A673 (cell line): ENCODE data around the gene AURKAIP1.

Source experiments
- CTCF ChIP-seq: fragments of 300-800, 200-600 bp; sonication (generic); conservative IDR thresholded peaks from 2 replicates; pipeline ENCODE4 v1.5.1; 2017; ENCODE audit warnings: low read depth, mild to moderate bottlenecking, antibody characterized with exemption, low read length, moderate library complexity, mixed read lengths
- EZH2 ChIP-seq: fragments of 200-600 bp; sonication (generic); IDR thresholded peaks from 2 replicates; pipeline ENCODE4 v1.6.1; 2017; ENCODE audit warnings: borderline replicate concordance, low read depth, mild to moderate bottlenecking, mixed read lengths, antibody characterized with exemption, low read length; ENCODE audit not compliant: poor library complexity, severe bottlenecking

- TF ChIP-seq CTCF (no peak), EZH2 (no peak)
These were observed 23.2 kb downstream of the AURKAIP1 start for GRCh38 chr1:1351511-1352427.
